Renal cortical epithelial cell (primary cell): ENCODE results near the gene ANGEL2. TPM values are rescaled to one million over a fixed set of nuclear protein-coding genes. Genes with fewer than 3 reads are reported as not detected.
"Not testable (repeated sequence)": the region's sequence is repeated elsewhere in the genome, so short reads cannot be mapped to it uniquely, and the experiment has no call there.

Experiments used
- DNase-seq: peaks from one replicate; pipeline ENCODE4 v3.0.0-alpha.2; 2011; ENCODE audit warnings: low read depth
- total RNA-seq: library from RNA; depleted of rRNA; stranded (reverse); fragments of >200 nt; gene quantifications from 2 replicates; pipeline ENCODE4 v1.2.3, GENCODE V29; 2014

ANGEL2 gene, protein sequence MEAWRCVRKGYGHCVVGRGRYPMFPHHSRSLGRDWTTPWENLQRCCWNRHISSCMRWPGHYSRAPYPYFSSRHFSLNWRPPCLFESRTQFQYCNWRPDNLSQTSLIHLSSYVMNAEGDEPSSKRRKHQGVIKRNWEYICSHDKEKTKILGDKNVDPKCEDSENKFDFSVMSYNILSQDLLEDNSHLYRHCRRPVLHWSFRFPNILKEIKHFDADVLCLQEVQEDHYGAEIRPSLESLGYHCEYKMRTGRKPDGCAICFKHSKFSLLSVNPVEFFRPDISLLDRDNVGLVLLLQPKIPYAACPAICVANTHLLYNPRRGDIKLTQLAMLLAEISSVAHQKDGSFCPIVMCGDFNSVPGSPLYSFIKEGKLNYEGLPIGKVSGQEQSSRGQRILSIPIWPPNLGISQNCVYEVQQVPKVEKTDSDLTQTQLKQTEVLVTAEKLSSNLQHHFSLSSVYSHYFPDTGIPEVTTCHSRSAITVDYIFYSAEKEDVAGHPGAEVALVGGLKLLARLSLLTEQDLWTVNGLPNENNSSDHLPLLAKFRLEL
- 43.7 and 44.3 TPM in 2 replicates for total RNA-seq

DNA sequence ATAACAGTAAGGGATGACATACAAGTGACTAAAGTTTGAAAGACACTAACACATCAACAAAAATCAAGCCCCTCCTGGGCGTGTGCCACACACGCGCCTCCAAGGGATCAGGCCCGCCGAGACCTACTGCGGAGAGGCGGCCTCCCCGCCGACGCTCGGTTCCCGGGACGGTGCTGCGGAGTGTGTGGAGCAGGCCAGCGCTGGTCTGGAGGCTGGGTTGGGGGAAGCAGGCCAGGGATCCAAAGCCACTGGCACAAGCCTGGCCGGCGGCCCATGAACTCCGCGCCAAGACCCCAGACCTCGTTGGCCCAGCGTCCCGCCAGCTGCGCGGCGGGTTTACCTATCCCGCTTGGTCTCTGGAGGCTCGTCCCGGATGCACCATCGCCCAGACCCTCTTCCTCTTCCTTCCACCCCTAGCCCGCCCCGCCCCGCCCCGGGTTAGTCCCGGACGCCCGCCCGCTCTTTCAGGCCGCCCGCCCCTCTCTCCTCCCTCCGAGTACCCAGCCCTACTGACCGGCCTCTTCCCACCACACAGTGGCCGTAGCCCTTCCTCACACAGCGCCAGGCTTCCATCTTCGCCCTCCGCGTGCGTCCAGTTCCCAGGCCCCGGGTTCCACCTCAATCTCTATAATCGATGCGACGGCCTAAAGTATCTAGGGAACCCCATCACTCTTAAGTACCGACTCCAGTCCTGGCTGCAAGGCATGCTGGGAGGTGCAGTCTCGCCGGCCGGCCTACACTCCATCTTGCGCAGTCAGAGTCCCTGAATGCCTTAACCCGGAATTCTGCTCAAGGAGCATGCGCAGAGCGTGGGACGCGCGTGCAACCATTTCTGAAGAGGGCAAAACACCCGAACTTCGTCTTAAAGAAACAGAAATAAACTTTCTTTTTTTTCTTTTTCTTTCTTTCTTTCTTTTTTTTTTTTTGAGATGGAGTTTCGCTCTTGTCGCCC lies at the start of gene ANGEL2:
Gene ANGEL2 (minus strand): TSS at position 769 of the 952 bp plus-strand sequence. CDS start 196 bp downstream, at position 573.
- DNase-seq: peak; percentile 96

- no peak for DNase-seq
Observed at GRCh38 chr1:213061263-213061662, 45.6 kb upstream of the ANGEL2 start.

DNA sequence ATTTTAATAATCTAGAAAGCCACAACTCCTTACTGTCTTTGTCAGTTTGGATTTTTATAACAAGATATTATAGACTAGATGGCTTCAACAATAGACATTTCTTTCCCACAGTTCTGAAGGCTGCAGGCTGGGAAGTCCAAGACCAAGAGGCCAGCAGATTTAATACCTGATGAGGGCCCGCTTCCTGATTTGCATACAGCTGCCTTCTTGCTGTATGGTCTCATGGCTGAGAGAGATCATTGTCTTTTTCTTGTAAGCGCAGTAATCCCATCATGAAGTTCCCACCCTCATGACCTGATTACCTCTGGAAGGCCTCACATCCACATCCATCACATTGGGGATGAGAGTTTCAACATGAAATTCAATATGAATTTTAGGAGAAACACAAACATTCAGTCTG lies 45.2 kb upstream of the ANGEL2 start:
- DNase-seq: no peak

DNA sequence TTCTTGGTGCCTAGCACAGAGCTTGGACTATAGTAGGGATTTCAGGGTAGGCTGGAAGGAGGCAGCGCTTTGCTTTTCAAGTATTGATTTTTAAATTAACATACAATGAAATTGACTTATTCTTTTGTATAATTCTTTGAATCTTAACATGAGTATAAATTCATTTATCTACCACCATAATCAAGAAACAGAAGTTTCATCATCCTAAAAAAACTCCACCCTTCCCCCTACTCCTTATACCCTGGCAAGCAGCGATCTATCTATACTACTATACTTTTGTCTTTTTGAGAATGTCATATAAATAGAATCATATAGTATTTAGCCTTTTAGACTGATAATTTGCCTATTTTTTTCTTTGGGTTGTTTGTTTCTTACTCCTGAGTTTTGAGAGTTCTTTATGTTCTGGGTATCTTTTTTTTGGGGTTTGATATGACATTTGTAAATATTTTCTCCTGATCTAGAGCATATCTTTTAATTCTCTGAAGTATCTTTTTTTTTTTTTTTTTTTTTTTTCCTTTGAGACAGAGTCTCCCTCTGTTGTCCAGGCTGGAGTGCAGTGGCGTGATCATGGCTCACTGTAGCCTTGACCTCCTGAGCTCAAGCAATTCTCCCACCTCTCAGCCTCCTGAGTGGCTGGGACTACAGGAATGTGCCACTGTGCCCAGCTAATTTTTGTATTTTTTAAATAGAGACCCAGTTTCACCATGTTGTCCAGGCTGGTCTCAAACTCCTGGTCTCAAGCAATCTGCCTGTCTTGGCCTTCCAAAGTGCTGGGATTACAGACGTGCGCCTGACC lies 41.8 kb upstream of the ANGEL2 start:
- DNase-seq: no peak

DNA sequence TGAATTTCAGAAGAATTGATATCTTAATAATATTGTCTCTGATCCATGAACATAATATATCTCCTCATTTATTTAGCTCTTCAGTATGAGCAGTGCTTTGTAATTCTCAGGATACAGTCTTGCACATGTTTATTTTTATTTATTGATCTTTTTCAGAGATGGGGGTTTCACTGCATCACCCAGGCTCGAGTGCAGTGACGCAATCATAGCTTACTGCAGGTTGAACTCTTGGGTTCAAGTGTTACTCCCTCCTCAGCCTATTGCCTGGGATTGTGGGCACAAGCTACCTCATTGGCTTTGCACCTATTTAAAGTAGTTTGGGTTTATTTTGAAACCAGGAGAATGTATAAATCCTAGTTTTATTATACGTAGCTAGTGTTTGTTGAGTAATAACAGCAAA lies 40.1 kb upstream of the ANGEL2 start:
- DNase-seq: no peak

- DNase-seq: no peak
Observed at GRCh38 chr1:213054733-213055591, 39.3 kb upstream of the ANGEL2 start.

GRCh38 chr1:213054142-213054541 lies 38.5 kb upstream of the ANGEL2 start:
- DNase-seq: no peak

GRCh38 chr1:213053455-213053854 lies 37.8 kb upstream of the ANGEL2 start:
- no peak for DNase-seq

DNA sequence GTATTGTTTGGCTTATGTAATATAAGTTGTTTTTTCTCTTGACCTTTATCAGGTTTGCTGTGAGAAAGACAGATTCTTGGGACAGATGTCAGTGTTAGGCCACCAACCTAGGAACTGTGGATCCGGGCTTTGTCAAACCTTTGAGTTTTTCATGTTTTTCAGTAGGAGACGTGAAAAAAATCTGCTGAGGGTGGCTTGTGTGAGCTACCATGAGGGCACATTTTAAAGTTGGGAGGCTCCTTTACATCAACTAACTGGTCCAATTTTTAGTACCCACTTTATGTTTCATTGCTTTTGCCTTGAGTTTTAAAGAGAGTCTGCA lies 36.2 kb upstream of the ANGEL2 start:
- DNase-seq: no peak

GRCh38 chr1:213051127-213051880 lies 35.6 kb upstream of the ANGEL2 start, which contains the start of gene RPS6KC1:
Gene RPS6KC1, plus strand, starts transcription at chr1:213051241. Its CDS starts 164 bp downstream, at chr1:213051405.
- DNase-seq: peak; percentile 68

DNA sequence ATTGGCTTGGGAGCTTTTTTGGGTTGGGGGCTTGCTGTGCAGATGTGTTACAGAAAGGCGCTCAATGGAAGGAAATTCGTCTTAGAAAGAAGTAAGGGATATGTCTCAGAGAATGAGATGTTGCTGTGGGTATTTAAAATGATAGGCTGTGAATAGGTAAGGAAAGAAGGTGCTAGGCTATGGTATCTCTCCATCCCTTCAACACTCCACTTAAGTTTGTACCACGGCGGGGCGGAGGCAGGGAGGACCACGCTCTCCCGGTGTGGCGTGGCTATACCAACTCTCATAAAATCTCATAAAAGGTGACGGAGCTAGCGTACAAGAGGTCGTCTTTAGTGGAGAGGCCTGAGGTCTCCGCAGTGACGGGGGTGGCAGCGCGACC lies 35.1 kb upstream of the ANGEL2 start:
- DNase-seq: no peak

- DNase-seq: no peak
Observed at GRCh38 chr1:213049232-213049631, 33.6 kb upstream of the ANGEL2 start.

DNA sequence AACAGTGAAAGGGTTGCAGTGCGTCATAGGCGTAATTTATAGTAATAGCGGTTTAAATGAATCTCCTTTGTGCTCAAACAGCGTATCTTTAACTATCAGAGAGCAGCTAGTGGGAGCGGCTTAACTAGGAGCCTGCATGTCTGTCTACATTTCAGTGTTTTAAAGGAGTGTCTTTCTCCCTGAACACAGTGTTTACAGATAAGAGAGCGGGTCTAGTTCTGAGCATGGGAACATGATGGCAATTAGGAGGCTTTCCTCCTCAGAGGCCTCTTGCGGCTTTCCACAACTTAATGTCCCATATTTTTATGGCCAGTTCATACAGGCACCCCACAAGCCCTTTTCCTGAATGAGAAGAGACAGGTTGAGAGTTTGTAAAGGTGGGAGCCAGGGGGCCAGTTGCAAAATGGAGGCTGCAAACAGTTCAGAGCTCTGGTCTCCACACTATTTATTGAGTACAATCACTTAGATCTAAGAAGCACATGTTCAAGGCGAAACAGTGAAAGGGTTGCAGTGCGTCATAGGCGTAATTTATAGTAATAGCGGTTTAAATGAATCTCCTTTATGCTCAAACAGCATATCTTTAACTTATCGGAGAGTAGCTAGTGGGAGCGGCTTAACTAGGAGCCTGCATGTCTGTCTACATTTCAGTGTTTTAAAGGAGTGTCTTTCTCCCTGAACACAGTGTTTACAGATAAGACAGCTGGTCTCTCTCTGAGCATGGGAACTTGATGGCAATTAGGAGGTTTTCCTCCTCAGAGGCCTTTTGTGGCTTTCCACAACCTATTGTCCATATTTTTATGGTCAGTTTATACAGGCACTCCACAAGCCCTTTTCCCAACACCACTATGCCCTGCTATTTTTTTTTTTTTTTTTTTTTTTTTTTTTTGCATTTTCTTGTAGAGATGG lies 29.9 kb upstream of the ANGEL2 start:
- not testable (repeated sequence) for DNase-seq

GRCh38 chr1:213041443-213041842 lies 25.8 kb upstream of the ANGEL2 start:
- peak; percentile 24 for DNase-seq

- DNase-seq: no peak
Observed at GRCh38 chr1:213035573-213035972, 19.9 kb upstream of the ANGEL2 start.

DNA sequence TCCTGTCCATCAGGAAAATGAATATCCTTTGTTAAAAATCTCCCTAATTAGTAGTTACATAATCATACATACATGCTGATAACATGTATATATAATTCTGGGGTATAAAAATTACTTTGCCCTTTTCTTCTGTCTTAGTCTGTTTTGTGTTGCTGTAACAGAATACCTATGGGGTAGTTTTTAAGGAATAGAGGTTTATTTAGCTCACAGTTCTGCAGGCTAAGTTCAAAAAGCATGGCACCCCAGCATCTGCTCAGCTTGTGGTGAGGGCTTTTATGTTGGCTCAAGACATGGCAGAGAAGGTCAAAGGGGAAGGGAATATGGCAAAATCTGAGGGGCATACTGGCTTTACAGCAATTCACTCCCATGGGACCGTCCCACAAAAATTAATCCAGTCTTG lies 19.0 kb upstream of the ANGEL2 start:
- no peak for DNase-seq

DNA sequence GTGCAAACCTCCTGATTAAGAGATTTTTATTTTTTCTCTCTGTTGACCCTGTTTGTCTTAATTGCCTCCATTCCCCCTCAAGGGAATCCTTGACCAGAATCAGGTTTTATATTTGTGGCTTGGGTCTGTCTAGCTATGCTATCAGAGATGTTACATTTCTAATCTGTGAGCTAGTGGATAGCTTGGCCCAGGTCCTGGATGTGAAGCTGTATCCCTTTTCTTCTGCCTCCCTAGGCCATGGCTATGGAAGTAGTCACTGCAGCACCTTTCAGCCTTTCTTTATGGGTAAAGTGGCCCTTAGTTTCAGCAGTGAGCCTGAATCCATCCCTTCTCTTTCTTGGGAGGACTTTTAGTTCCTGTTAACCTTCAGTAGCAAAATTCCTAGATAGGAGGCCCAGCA lies 17.0 kb upstream of the ANGEL2 start:
- DNase-seq: no peak

- DNase-seq: not testable (repeated sequence)
Observed at GRCh38 chr1:213027024-213027423, 11.4 kb upstream of the ANGEL2 start.

- no peak for DNase-seq
Observed at GRCh38 chr1:213020016-213020415, 4.3 kb upstream of the ANGEL2 start.
